SK-N-SH (cell line): ENCODE data around the gene CNGA1. TPM values are rescaled to one million over a fixed set of nuclear protein-coding genes. Genes with fewer than 3 reads are reported as not detected.

Experiments used
- CTCF ChIA-PET: fragments of 300-600, 350-600 bp; formaldehyde crosslinking; extraction: SDS; loops from one replicate; lab custom pipeline; 2021; lab: Yijun Ruan, JAX
- POLR2A ChIA-PET: fragments of 350-600 bp; sonication (Branson Sonifier 250); formaldehyde crosslinking; extraction: SDS; loops from one replicate; lab custom pipeline; 2020; ENCODE audit warnings: antibody characterized with exemption, inconsistent platforms; lab: Yijun Ruan, JAX
- DNase-seq: peaks from one replicate; pipeline ENCODE4 v3.0.0; 2012
- H2AFZ ChIP-seq: fragments of 200-600 bp; sonication (generic); 2 replicates; pipeline ENCODE4 v1.8.1; 2016; ENCODE audit warnings: antibody characterized with exemption, mild to moderate bottlenecking, low read depth
- H3F3A ChIP-seq: fragments of 200-600 bp; sonication (generic); replicated peaks from 2 replicates; pipeline ENCODE3; 2016; ENCODE audit warnings: antibody characterized with exemption, mild to moderate bottlenecking; ENCODE audit not compliant: insufficient read depth
- H3K27ac ChIP-seq, 2 experiments: fragments of 200-500 bp in 1 of 2; fragments of 200-600 bp in 1 of 2; sonication (Bioruptor generic) in 1 of 2; sonication (generic), shearing (Covaris generic) in 1 of 2; 2 replicates each; pipeline versions ENCODE4 v1.5.1 to v1.6.1; 2014 to 2016; ENCODE audit warnings: low read depth in 2 of 2, inconsistent platforms in 1 of 2, low read length in 1 of 2, mild to moderate bottlenecking in 1 of 2, mixed read lengths in 1 of 2
- H3K27me3 ChIP-seq: fragments of 200-600 bp; sonication (generic), shearing (Covaris generic); 2 replicates; pipeline ENCODE4 v1.6.1; 2016; ENCODE audit warnings: mixed run types; ENCODE audit not compliant: insufficient read depth
- H3K36me3 ChIP-seq, 2 experiments: fragments of 200-500 bp in 1 of 2; fragments of 200-600 bp in 1 of 2; sonication (Bioruptor generic) in 1 of 2; sonication (generic) in 1 of 2; replicated peaks in 1 of 2; 2 replicates each; pipeline versions ENCODE3 to v1.5.1; 2014 to 2016; ENCODE audit warnings: low read length in 1 of 2, mild to moderate bottlenecking in 1 of 2; ENCODE audit not compliant: insufficient read depth in 2 of 2, control insufficient read depth in 1 of 2
- H3K4me1 ChIP-seq, 2 experiments: fragments of 200-500 bp in 1 of 2; fragments of 200-600 bp in 1 of 2; sonication (Bioruptor generic) in 1 of 2; sonication (generic), shearing (Covaris generic) in 1 of 2; 2 replicates each; pipeline versions ENCODE4 v1.5.1 to v1.6.1; 2014 to 2016; ENCODE audit warnings: low read depth in 1 of 2, low read length in 1 of 2, mixed run types in 1 of 2; ENCODE audit not compliant: insufficient read depth in 2 of 2, control insufficient read depth in 1 of 2
- H3K4me2 ChIP-seq: fragments of 200-600 bp; sonication (generic), shearing (Covaris generic); 2 replicates; pipeline ENCODE4 v1.6.1; 2017; ENCODE audit warnings: mixed run types
- H3K4me3 ChIP-seq, 2 experiments: fragments of 200-500 bp in 1 of 2; fragments of 200-600 bp in 1 of 2; sonication (Bioruptor generic) in 1 of 2; sonication (generic), shearing (Covaris generic) in 1 of 2; 2 replicates each; pipeline versions ENCODE4 v1.5.1 to v1.8.1; 2014 to 2016; ENCODE audit warnings: low read depth in 2 of 2, inconsistent platforms in 1 of 2, low read length in 1 of 2, mild to moderate bottlenecking in 1 of 2, mixed read lengths in 1 of 2, moderate library complexity in 1 of 2
- H3K79me2 ChIP-seq: fragments of 200-600 bp; sonication (generic); 2 replicates; pipeline ENCODE4 v1.8.1; 2017; ENCODE audit warnings: mild to moderate bottlenecking; ENCODE audit not compliant: insufficient read depth
- H3K9ac ChIP-seq: fragments of 200-600 bp; sonication (generic); 2 replicates; pipeline ENCODE4 v1.6.1; 2017; ENCODE audit warnings: mixed run types
- H3K9me2 ChIP-seq: fragments of 200-600 bp; sonication (generic); 2 replicates; pipeline ENCODE4 v1.6.1; 2017; ENCODE audit warnings: mixed run types
- H3K9me3 ChIP-seq: fragments of 200-600 bp; sonication (generic); 2 replicates; pipeline ENCODE4 v1.6.1; 2017; ENCODE audit warnings: mixed run types, mild to moderate bottlenecking, moderate library complexity
- H4K20me1 ChIP-seq: fragments of 200-600 bp; sonication (generic); 2 replicates; pipeline ENCODE4 v1.6.1; 2017; ENCODE audit warnings: mild to moderate bottlenecking, mixed run types; ENCODE audit not compliant: insufficient read depth
- CHD2 ChIP-seq: fragments of 150-350 bp; IDR thresholded peaks from 2 replicates; pipeline ENCODE4 v1.6.1; 2018; ENCODE audit warnings: low read length; ENCODE audit not compliant: partially characterized antibody
- ELF1 ChIP-seq: IDR thresholded peaks from 2 replicates; pipeline ENCODE4 v1.4.0; 2012
- EP300 ChIP-seq, 2 experiments: IDR thresholded peaks; 2 replicates each; pipeline versions ENCODE4 v1.4.0 to v1.6.1; 2012; ENCODE audit warnings: borderline replicate concordance in 1 of 2, low read depth in 1 of 2, low read length in 1 of 2
- FOSL2 ChIP-seq: IDR thresholded peaks from 2 replicates; pipeline ENCODE4 v1.4.0; 2012; ENCODE audit warnings: low read depth, mild to moderate bottlenecking, moderate library complexity, borderline replicate concordance
- FOXM1 ChIP-seq: IDR thresholded peaks from 2 replicates; pipeline ENCODE4 v1.4.0; 2012; ENCODE audit warnings: low read depth, mild to moderate bottlenecking
- GABPA ChIP-seq: IDR thresholded peaks from 2 replicates; pipeline ENCODE4 v1.4.0; 2012; ENCODE audit warnings: low read depth, mild to moderate bottlenecking
- GATA2 ChIP-seq: sonication (generic); formaldehyde crosslinking; IDR thresholded peaks from 2 replicates; pipeline ENCODE4 v1.5.0; 2020; ENCODE audit warnings: mild to moderate bottlenecking, missing genetic modification reagents
- IRF3 ChIP-seq: fragments of 150-350 bp; IDR thresholded peaks from 2 replicates; pipeline ENCODE4 v1.6.1; 2016; ENCODE audit warnings: mild to moderate bottlenecking, low read depth, low read length
- JUND ChIP-seq: IDR thresholded peaks from 2 replicates; pipeline ENCODE4 v1.4.0; 2012
- MEF2A ChIP-seq: IDR thresholded peaks from 2 replicates; pipeline ENCODE4 v1.4.0; 2012; ENCODE audit warnings: low read depth, borderline replicate concordance
- NFIC ChIP-seq: IDR thresholded peaks from 2 replicates; pipeline ENCODE4 v1.4.0; 2012; ENCODE audit warnings: borderline replicate concordance
- PBX3 ChIP-seq: IDR thresholded peaks from 2 replicates; pipeline ENCODE4; 2012
- POLR2AphosphoS5 ChIP-seq: IDR thresholded peaks from 2 replicates; pipeline ENCODE4 v1.6.1; 2012; ENCODE audit warnings: low read depth, low read length
- RAD21 ChIP-seq: IDR thresholded peaks from 2 replicates; pipeline ENCODE4 v1.6.1; 2012; ENCODE audit warnings: mild to moderate bottlenecking, low read length
- RFX5 ChIP-seq: IDR thresholded peaks from 2 replicates; pipeline ENCODE4 v1.6.1; 2012; ENCODE audit warnings: mild to moderate bottlenecking, improper control_type of control experiment, low read length
- RXRA ChIP-seq: IDR thresholded peaks from 2 replicates; pipeline ENCODE4 v1.4.0; 2012; ENCODE audit warnings: low read depth, mild to moderate bottlenecking, borderline replicate concordance
- SIN3A ChIP-seq: IDR thresholded peaks from 2 replicates; pipeline ENCODE4 v1.6.1; 2012; ENCODE audit warnings: low read depth, mild to moderate bottlenecking, low read length, moderate library complexity, borderline replicate concordance
- TAF1 ChIP-seq: IDR thresholded peaks from 2 replicates; pipeline ENCODE4 v1.6.1; 2012; ENCODE audit warnings: low read depth, mild to moderate bottlenecking, low read length, moderate library complexity, borderline replicate concordance
- TCF12 ChIP-seq: IDR thresholded peaks from 2 replicates; pipeline ENCODE4 v1.4.0; 2012
- TEAD4 ChIP-seq: IDR thresholded peaks from 2 replicates; pipeline ENCODE4 v1.4.0; 2012; ENCODE audit warnings: mild to moderate bottlenecking, borderline replicate concordance; ENCODE audit not compliant: insufficient read depth
- USF1 ChIP-seq: IDR thresholded peaks from 2 replicates; pipeline ENCODE4 v1.4.0; 2012; ENCODE audit warnings: low read depth, borderline replicate concordance
- USF2 ChIP-seq: fragments of 150-350 bp; IDR thresholded peaks from 2 replicates; pipeline ENCODE4 v1.6.1; 2017; ENCODE audit warnings: antibody characterized with exemption, low read length, low read depth, borderline replicate concordance
- ZBTB33 ChIP-seq: IDR thresholded peaks from 2 replicates; pipeline ENCODE4 v1.4.0; 2012; ENCODE audit warnings: low read depth, borderline replicate concordance
- WGBS: methylation state at CpG from one replicate; pipeline ENCODE4 v1.1.6; 2017; ENCODE audit warnings: low lambda C conversion rate; 5-methylcytosine and 5-hydroxymethylcytosine counted together
- polyA plus RNA-seq, 3 experiments: library from polyadenylated mRNA; depleted of rRNA; stranded (reverse); fragments of >200 nt; gene quantifications; 2 replicates each; pipeline ENCODE4 v1.2.3, GENCODE V29; 2012

The CNGA1 gene
- polyA plus RNA-seq, 1 of the 3 experiments (the other 2 are of a cell fraction) = 0.23 TPM

GRCh38 chr4:47930971-47931804 lies 85.3 kb downstream of the CNGA1 start:
- ChIA-PET CTCF (interaction anchor here (0.9 to 7.8 kb wide), 9 partner anchors 18 to 268 kb away, joined by 3 to 73 read pairs (median 4); partner anchors contain the start of gene CORIN), POLR2A (no interaction called here)
- Histone ChIP-seq H3K27me3 (no peaks in the 10 kb centered on the region), H2AFZ (peak overlapping the region; percentile 7; the same call in 1 of the 2 replicates), H4K20me1 (no peaks in the 10 kb centered on the region), H3K36me3 (no peaks in the 10 kb centered on the region), H3K4me3 (no peak overlapping the region), H3K4me1 (peaks cover 11 to 15% of the 10 kb centered on the region in 2 experiments), H3F3A (peaks cover 10% of the 10 kb centered on the region), H3K27ac (peak overlapping the region; percentile 58 to 63), H3K9me3 (no peaks in the 10 kb centered on the region), H3K9ac (no peak overlapping the region), H3K4me2 (peak overlapping the region; percentile 62), H3K9me2 (no peaks in the 10 kb centered on the region), H3K79me2 (no peaks in the 10 kb centered on the region)
- peak; percentile 26 for DNase-seq
- WGBS = 3% methylated on average over 2 of the region's 2 CpGs
- TF ChIP-seq CHD2 = no peak
- TF ChIP-seq ZBTB33 = 0 out of 2 replicates have a peak, but pooled peaks have one; percentile 25
- peak; percentile 83 for TF ChIP-seq TCF12
- peak; percentile 92 for TF ChIP-seq NFIC
- peak; percentile 76 for TF ChIP-seq PBX3
- TF ChIP-seq TEAD4 = peak; percentile 46; the same call in 1 of the 2 replicates
- TF ChIP-seq USF2 = no peak
- no peak for TF ChIP-seq SIN3A
- TF ChIP-seq IRF3 = no peak
- 0 out of 2 replicates have a peak, but pooled peaks have one; percentile 39 for TF ChIP-seq FOXM1
- TF ChIP-seq GATA2 (CRISPR knock-in tag) = no peak
- TF ChIP-seq GABPA = no peak
- TF ChIP-seq FOSL2 = peak; percentile 62; the same call in 1 of the 2 replicates
- TF ChIP-seq RAD21 = no peak
- peak; percentile 65 for TF ChIP-seq JUND
- TF ChIP-seq USF1 = no peak
- peak; percentile 45; the same call in 1 of the 2 replicates for TF ChIP-seq RXRA
- TF ChIP-seq POLR2AphosphoS5 = peak; percentile 56; the same call in 1 of the 2 replicates
- no peak for TF ChIP-seq RFX5
- no peak for TF ChIP-seq ELF1
- peak; percentile 34 to 74; a peak in 1 of 4 replicates for TF ChIP-seq EP300 (IDR thresholded peaks at IDR 0.05; ENCODE audit: borderline replicate concordance in 1 of 2, low read depth in 1 of 2, low read length in 1 of 2)
- no peak for TF ChIP-seq TAF1
- TF ChIP-seq MEF2A = peak; percentile 89
